Stimulated activated CD8-positive, alpha-beta memory T cell treated with anti-CD3 and anti-CD28 coated beads, Interleukin-12 subunit alpha, Interleukin-12 subunit beta, amount 100 ng/mL, for 1 hour (primary cell): ENCODE results near the gene TBC1D22B.
A peak's percentile ranks its signal among the peaks of the same experiment; 100 is the strongest.

Source experiments
- DNase-seq: peaks from one replicate; pipeline ENCODE4 v3.0.0-alpha.2; 2020; ENCODE audit warnings: low read depth

Gene TBC1D22B

GRCh38 chr6:37357288-37357687 lies 99.7 kb downstream of the TBC1D22B start:
- DNase-seq = no peak

- DNase-seq = no peak
Observed at GRCh38 chr6:37357860-37358259, 100.3 kb downstream of the TBC1D22B start.

GRCh38 chr6:37359039-37359438 lies 101.5 kb downstream of the TBC1D22B start:
- DNase-seq = no peak

GRCh38 chr6:37362101-37362828 lies 104.7 kb downstream of the TBC1D22B start:
- no peak for DNase-seq

GRCh38 chr6:37365791-37366190 lies 108.2 kb downstream of the TBC1D22B start:
- DNase-seq = no peak

GRCh38 chr6:37366910-37367309 lies 109.3 kb downstream of the TBC1D22B start:
- no peak for DNase-seq

GRCh38 chr6:37368961-37369320 lies 111.4 kb downstream of the TBC1D22B start:
- DNase-seq = no peak

- no peak for DNase-seq
Observed at GRCh38 chr6:37369321-37370201, 112.0 kb downstream of the TBC1D22B start.

GRCh38 chr6:37371154-37372083 lies 113.8 kb downstream of the TBC1D22B start:
- DNase-seq = no peak

- DNase-seq = no peak
Observed at GRCh38 chr6:37372116-37372515, 114.5 kb downstream of the TBC1D22B start.

- DNase-seq = no peak
Observed at GRCh38 chr6:37373822-37374471, 116.4 kb downstream of the TBC1D22B start.

GRCh38 chr6:37375376-37375775 lies 117.8 kb downstream of the TBC1D22B start:
- DNase-seq = no peak

GRCh38 chr6:37376078-37376743 lies 118.6 kb downstream of the TBC1D22B start:
- DNase-seq = no peak

- DNase-seq = peak; percentile 2
Observed at GRCh38 chr6:37381579-37381978, 124.0 kb downstream of the TBC1D22B start.
